Adrenal gland (tissue), 12 donors: Measurements from ENCODE around the gene SPNS2. TPM values are rescaled to one million over a fixed set of nuclear protein-coding genes. Genes with fewer than 3 reads are reported as not detected.

Source experiments
- DNase-seq, 7 donors: peaks; one replicate each; pipeline ENCODE4 v3.0.0-alpha.2; 2019 to 2020
- H3K27ac ChIP-seq, 5 donors: fragments of 200-600 bp; sonication (generic) in 4 of 5; 1 replicate in 3 of 5; 2 replicates in 2 of 5; pipeline versions ENCODE4 v1.5.1 to v1.8.0; 2016 to 2020; ENCODE audit warnings: mild to moderate bottlenecking in 1 of 5
- H3K27me3 ChIP-seq: fragments of 200-600 bp; 2 replicates; pipeline ENCODE4 v1.8.0; 2021
- H3K36me3 ChIP-seq, 2 donors: fragments of 200-600 bp; replicated peaks in 1 of 2; 1 replicate in 1 of 2; 2 replicates in 1 of 2; pipeline versions ENCODE4 v1.5.1 to v1.8.0; 2018 to 2022
- H3K4me1 ChIP-seq, 2 donors: fragments of 200-600 bp; replicated peaks in 1 of 2; 1 replicate in 1 of 2; 2 replicates in 1 of 2; pipeline versions ENCODE4 v1.5.1 to v1.8.0; 2018 to 2021
- H3K4me3 ChIP-seq, 4 donors: fragments of 200-600 bp; sonication (generic) in 3 of 4; one replicate each; pipeline ENCODE4 v1.5.1; 2016 to 2018
- H3K9me3 ChIP-seq, 3 donors: fragments of 200-600 bp; sonication (generic) in 1 of 3; replicated peaks in 1 of 3; 1 replicate in 2 of 3; 2 replicates in 1 of 3; pipeline versions ENCODE4 v1.5.1 to v1.8.0; 2016 to 2021
- CTCF ChIP-seq, 6 experiments: fragments of 450-650 bp in 4 of 6; fragments of 200-600 bp in 2 of 6; sonication (generic) in 1 of 6; IDR thresholded peaks; 1 replicate in 5 of 6; 2 replicates in 1 of 6; pipeline versions ENCODE4 v1.5.1 to v1.8.0; 2016 to 2021; ENCODE audit warnings: antibody characterized with exemption in 6 of 6, mild to moderate bottlenecking in 2 of 6, moderate library complexity in 1 of 6
- POLR2A ChIP-seq, 2 donors: fragments of 450-650 bp; IDR thresholded peaks; one replicate each; pipeline ENCODE4 v1.6.1; 2017; ENCODE audit warnings: antibody characterized with exemption in 2 of 2, mild to moderate bottlenecking in 2 of 2, moderate library complexity in 1 of 2
- WGBS, 4 donors: extraction: QIAGEN DNeasy Blood & Tissue Kit in 2 of 4; methylation state at CpG; one replicate each; pipeline versions ENCODE4 v1.1.5 to v1.1.7; 2013 to 2017; 5-methylcytosine and 5-hydroxymethylcytosine counted together
- intact Hi-C, 2 donors: fragments of 100-400 bp; cut with DNase I; formaldehyde crosslinking; loops; one replicate each; pipeline versions ENCODE4 v1.14.1 to v1.15.0; 2022 to 2023
- polyA plus RNA-seq, 3 donors: library from polyadenylated mRNA; stranded (reverse); fragments of 200-250 nt in 2 of 3; fragments of 350-450 nt in 1 of 3; fragmentation: Illumina TruSeq in 1 of 3; extraction: RNeasy Lipid Tissue Mini Kit (QIAGEN cat#74804) in 1 of 3; gene quantifications; one replicate each; pipeline ENCODE4 v1.2.3, GENCODE V29; 2013 to 2014
- total RNA-seq, 9 donors: library from RNA; depleted of rRNA in 4 of 9; stranded (reverse); fragments of >200 nt in 4 of 9; fragments of 120-200 nt in 1 of 9; fragmentation: NEBNext Ultra II Directional in 1 of 9; extraction: Animal tissue kit (Norgen Biotek cat#: 25700) in 1 of 9; gene quantifications; one replicate each; pipeline versions ENCODE4 v1.1.0 to v1.2.4, GENCODE V29; 2013 to 2023
- donor health status: healthy with polysubstance abuse.
- donor health status: Bipolar disorder and iron deficiency.
- donor health status: DM: yes; HTN: yes; CAD: no.
- donor health status: DM: no; HTN: no; CAD: no.
- donor health status: DM: no; HTN: no; CAD: no.
- donor health status: DM: yes; HTN: yes; CAD: no.

Gene SPNS2
- total and polyA plus RNA-seq, 12 donors, result 0.90 to 25.1 (median 7.7) TPM

DNA sequence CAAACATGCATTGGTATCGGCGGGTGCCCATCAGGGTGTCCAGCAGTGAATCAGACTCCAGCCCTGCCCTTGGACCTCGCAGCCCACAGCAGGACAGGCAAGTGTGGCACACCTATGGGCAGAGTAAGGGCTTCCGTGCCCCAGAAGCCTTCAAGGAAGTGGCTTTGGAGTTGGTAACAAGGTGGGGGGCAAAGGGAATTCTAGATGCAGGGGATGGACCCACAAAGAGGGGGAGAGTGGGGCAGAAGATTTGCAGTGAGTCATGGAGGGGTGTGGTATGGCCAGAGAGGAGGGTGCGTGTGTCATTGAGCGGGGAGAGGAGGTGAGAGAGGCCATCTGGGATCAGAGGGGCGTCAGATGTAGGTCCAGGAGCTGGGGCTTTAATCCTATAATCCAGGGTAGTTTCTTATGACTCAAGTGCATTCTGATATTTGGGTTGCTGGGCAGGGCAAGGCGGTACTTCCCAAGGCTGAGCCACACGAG, 8.5 kb upstream of the SPNS2 start:
- Histone ChIP-seq H3K27ac (no peak overlapping the region), H3K4me3 (no peak overlapping the region), H3K9me3 (no peaks in the 10 kb centered on the region), H3K4me1 (no peaks in the 10 kb centered on the region), H3K36me3 (no peaks in the 10 kb centered on the region), H3K27me3 (no peaks in the 10 kb centered on the region)
- 78 to 81% (median 79%) methylated on average over 9 of the region's 9 CpGs for WGBS, 4 donors
- no peak for TF ChIP-seq POLR2A (IDR thresholded peaks at IDR 0.05)
- no peak for TF ChIP-seq CTCF (IDR thresholded peaks at IDR 0.05)
- no peak for DNase-seq
- intact Hi-C loops, result no loop called here

GRCh38 chr17:4490637-4491061, 8.0 kb upstream of the SPNS2 start:
- DNase-seq, result no peak

GRCh38 chr17:4492721-4493561, 5.7 kb upstream of the SPNS2 start:
- H3K36me3 ChIP-seq, result no peaks in the 10 kb centered on the region
- 54 to 69% (median 61%) methylated on average over 13 to 20 of the region's 20 CpGs for WGBS, 4 donors
- no peak for TF ChIP-seq POLR2A (IDR thresholded peaks at IDR 0.05)
- TF ChIP-seq CTCF (IDR thresholded peaks at IDR 0.05), result no peak
- H3K9me3 ChIP-seq, result no peaks in the 10 kb centered on the region
- intact Hi-C loops, result no loop called here
- no peak overlapping the region for H3K4me3 ChIP-seq
- no peaks in the 10 kb centered on the region for H3K4me1 ChIP-seq
- H3K27ac ChIP-seq, result no peak overlapping the region
- DNase-seq, result peak; percentile 42 to 66 (median 56)
- H3K27me3 ChIP-seq, result no peaks in the 10 kb centered on the region

More at GRCh38 chr17:4490637-4491061, 8.0 kb upstream of the SPNS2 start:
- Histone ChIP-seq H3K36me3 (no peaks in the 10 kb centered on the region), H3K4me3 (no peak overlapping the region), H3K27ac (no peak overlapping the region), H3K4me1 (no peaks in the 10 kb centered on the region), H3K9me3 (no peaks in the 10 kb centered on the region), H3K27me3 (no peaks in the 10 kb centered on the region)
- TF ChIP-seq POLR2A (IDR thresholded peaks at IDR 0.05) (no peak), CTCF (IDR thresholded peaks at IDR 0.05) (no peak)
- WGBS, 4 donors, result 84 to 87% (median 85%) methylated on average over 5 to 7 of the region's 7 CpGs
- intact Hi-C loops, result no loop called here

DNA sequence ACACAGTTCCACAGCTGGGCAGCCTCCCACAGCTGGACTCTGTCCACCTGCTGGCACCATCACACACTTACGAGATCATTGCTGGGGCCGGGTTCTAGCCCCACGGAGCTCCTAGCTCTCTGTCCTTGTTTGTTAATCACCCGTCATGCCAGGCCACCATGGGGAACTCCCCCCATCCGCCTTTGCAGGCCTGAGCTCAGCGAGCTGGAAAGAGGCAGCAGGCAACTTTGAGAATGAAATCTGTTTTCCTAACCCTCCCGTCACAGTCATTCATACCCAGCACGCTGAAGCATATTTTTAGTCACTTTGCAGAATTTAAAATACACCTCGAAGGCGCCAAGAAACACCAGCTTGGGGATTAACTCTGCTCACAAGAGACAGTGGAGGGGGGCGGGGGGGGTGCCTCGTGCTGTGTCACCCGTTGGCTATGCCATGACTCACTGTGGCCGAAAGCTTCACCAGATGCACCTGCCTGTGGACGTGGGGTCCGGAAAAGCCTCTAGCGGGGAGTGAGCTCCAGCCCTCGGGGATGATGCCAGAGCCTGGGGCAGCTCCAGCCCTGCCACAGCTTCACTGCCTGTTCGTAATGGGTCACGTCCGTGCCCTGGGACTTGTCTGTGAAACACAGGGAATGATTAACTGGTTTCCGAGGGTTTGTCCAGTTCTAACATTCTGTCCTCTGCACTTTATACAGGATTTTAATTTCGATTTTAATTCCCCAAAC, 1.4 kb upstream of the SPNS2 start:
- no peak for TF ChIP-seq CTCF (IDR thresholded peaks at IDR 0.05)
- TF ChIP-seq POLR2A (IDR thresholded peaks at IDR 0.05), result no peak
- no peak overlapping the region for H3K27ac ChIP-seq
- H3K4me1 ChIP-seq, result peaks cover 5 to 12% of the 10 kb centered on the region in 2 donors
- peak in 4 of 7 donors; percentile 37 to 66 (median 48) for DNase-seq
- H3K36me3 ChIP-seq, result no peaks in the 10 kb centered on the region
- no peaks in the 10 kb centered on the region for H3K27me3 ChIP-seq
- intact Hi-C loops, result no loop called here
- H3K4me3 ChIP-seq, result no peak overlapping the region
- WGBS, 4 donors, result 48 to 63% (median 54%) methylated on average over 16 to 23 of the region's 23 CpGs
- H3K9me3 ChIP-seq, result no peaks in the 10 kb centered on the region
